GM23338 (cell line): ENCODE data around the gene NAA10. TPM values are rescaled to one million over a fixed set of nuclear protein-coding genes. Genes with fewer than 3 reads are reported as not detected.

Experiments used
- ATAC-seq: fragments of 200-7000 bp; cut with Tn5 transposase; 3 replicates; pipeline ENCODE4 v1.9.1; 2020
- DNase-seq: peaks from one replicate; pipeline ENCODE4 v3.0.0-alpha.2; 2015; ENCODE audit warnings: low spot score
- H2AFZ ChIP-seq: fragments of 200-600 bp; sonication (generic); 2 replicates; pipeline ENCODE4 v1.8.0; 2016; ENCODE audit warnings: antibody characterized with exemption, mild to moderate bottlenecking, moderate library complexity
- H3F3A ChIP-seq: fragments of 200-600 bp; sonication (generic); replicated peaks from 2 replicates; pipeline ENCODE4 v1.8.0; 2017; ENCODE audit warnings: antibody characterized with exemption, mixed run types, low read depth
- H3K27ac ChIP-seq: fragments of 200-600 bp; sonication (generic); 2 replicates; pipeline ENCODE4 v1.6.1; 2016; ENCODE audit warnings: low read depth
- H3K27me3 ChIP-seq: fragments of 200-600 bp; sonication (generic); 2 replicates; pipeline ENCODE4 v1.8.0; 2016; ENCODE audit warnings: mild to moderate bottlenecking, mixed run types, moderate library complexity; ENCODE audit not compliant: insufficient read depth
- H3K36me3 ChIP-seq: fragments of 200-600 bp; sonication (generic); 2 replicates; pipeline ENCODE4 v1.8.0; 2016; ENCODE audit warnings: mild to moderate bottlenecking; ENCODE audit not compliant: insufficient read depth
- H3K4me1 ChIP-seq: fragments of 200-600 bp; sonication (generic); 2 replicates; pipeline ENCODE4 v1.8.0; 2016; ENCODE audit warnings: mild to moderate bottlenecking, moderate library complexity; ENCODE audit not compliant: insufficient read depth
- H3K4me2 ChIP-seq: fragments of 200-600 bp; sonication (generic); 2 replicates; pipeline ENCODE4 v1.7.1; 2017; ENCODE audit warnings: mixed run types
- H3K4me3 ChIP-seq: fragments of 200-600 bp; sonication (generic); 2 replicates; pipeline ENCODE4 v1.6.1; 2016; ENCODE audit warnings: mixed run types
- H3K79me2 ChIP-seq: fragments of 200-600 bp; sonication (generic); replicated peaks from 2 replicates; pipeline ENCODE4 v1.8.0; 2017; ENCODE audit warnings: mild to moderate bottlenecking; ENCODE audit not compliant: insufficient read depth
- H3K9me2 ChIP-seq: fragments of 200-600 bp; sonication (generic); 2 replicates; pipeline ENCODE4 v1.8.0; 2017; ENCODE audit not compliant: insufficient read depth
- H4K20me1 ChIP-seq: fragments of 200-600 bp; sonication (generic); replicated peaks from 2 replicates; pipeline ENCODE4 v1.8.0; 2017; ENCODE audit warnings: mild to moderate bottlenecking; ENCODE audit not compliant: insufficient read depth
- H3K27ac Mint-ChIP-seq: 2 replicates; pipeline ENCODE4 v1.8.0; 2020; ENCODE audit warnings: inconsistent platforms, mild to moderate bottlenecking, moderate library complexity, mixed read lengths
- H3K27me3 Mint-ChIP-seq: 3 replicates; pipeline ENCODE4 v1.8.0; 2022; ENCODE audit warnings: low read depth, mild to moderate bottlenecking, moderate library complexity, mixed read lengths, inconsistent platforms; ENCODE audit not compliant: insufficient read depth, poor library complexity
- H3K36me3 Mint-ChIP-seq: 3 replicates; pipeline ENCODE4 v1.8.0; 2021; ENCODE audit warnings: low read depth, mild to moderate bottlenecking, inconsistent platforms, moderate library complexity, mixed read lengths
- H3K4me1 Mint-ChIP-seq: 3 replicates; pipeline ENCODE4 v1.8.0; 2020; ENCODE audit warnings: mild to moderate bottlenecking, inconsistent platforms, mixed read lengths
- H3K4me3 Mint-ChIP-seq: 3 replicates; pipeline ENCODE4 v1.8.0; 2021; ENCODE audit warnings: moderate library complexity, mild to moderate bottlenecking, inconsistent platforms, mixed read lengths
- H3K9me3 Mint-ChIP-seq: 3 replicates; pipeline ENCODE4 v1.8.0; 2020; ENCODE audit warnings: moderate library complexity, mild to moderate bottlenecking, inconsistent platforms, mixed read lengths
- CREB1 ChIP-seq: fragments of 250-450 bp; sonication (Bioruptor Pico); IDR thresholded peaks from 2 replicates; pipeline ENCODE4 v1.5.0; 2020; ENCODE audit warnings: low read depth, mild to moderate bottlenecking, moderate library complexity
- EZH2 ChIP-seq: fragments of 200-600 bp; sonication (generic); IDR thresholded peaks from one replicate; pipeline ENCODE4 v1.8.0; 2017; ENCODE audit warnings: antibody characterized with exemption, mild to moderate bottlenecking, low read depth; ENCODE audit not compliant: unreplicated experiment
- EZH2phosphoT487 ChIP-seq: fragments of 200-600 bp; sonication (generic); IDR thresholded peaks from one replicate; pipeline ENCODE4 v1.8.1; 2018; ENCODE audit warnings: antibody characterized with exemption; ENCODE audit not compliant: unreplicated experiment
- JUNB ChIP-seq: IDR thresholded peaks from one replicate; pipeline ENCODE4 v1.6.1; 2016; ENCODE audit warnings: antibody characterized with exemption; ENCODE audit not compliant: unreplicated experiment
- NANOG ChIP-seq: IDR thresholded peaks from 2 replicates; pipeline ENCODE4 v1.6.1; 2016; ENCODE audit warnings: antibody characterized with exemption, borderline replicate concordance
- POLR2AphosphoS5 ChIP-seq: IDR thresholded peaks from 2 replicates; pipeline ENCODE4 v1.6.1; 2016; ENCODE audit warnings: antibody characterized with exemption, low read depth
- STAT1 ChIP-seq: IDR thresholded peaks from one replicate; pipeline ENCODE4 v1.6.1; 2016; ENCODE audit warnings: antibody characterized with exemption; ENCODE audit not compliant: unreplicated experiment
- ZNF114 ChIP-seq: fragments of 250-450 bp; sonication (Bioruptor Pico); IDR thresholded peaks from 2 replicates; pipeline ENCODE4 v1.5.0; 2020; ENCODE audit warnings: mild to moderate bottlenecking, moderate library complexity
- ZNF331 ChIP-seq: fragments of 250-450 bp; sonication (Bioruptor Pico); IDR thresholded peaks from 2 replicates; pipeline ENCODE4 v1.5.0; 2020; ENCODE audit warnings: low read depth, mild to moderate bottlenecking, moderate library complexity
- polyA plus RNA-seq: library from polyadenylated mRNA; unstranded; fragments of >200 nt; fragmentation: Nextera tagmentation; extraction: Ambion mirVana; gene quantifications from 2 replicates; pipeline ENCODE4 v1.2.1, GENCODE V29; 2016
- total RNA-seq: library from RNA; depleted of rRNA; stranded (reverse); fragments of >200 nt; shearing (Covaris generic); gene quantifications from 2 replicates; pipeline ENCODE4 v1.2.3, GENCODE V29; 2014
- TF ChIP-seq, protein P1 (sequence below): IDR thresholded peaks from one replicate; pipeline ENCODE4 v1.6.1; 2018; ENCODE audit warnings: antibody characterized with exemption; ENCODE audit not compliant: unreplicated experiment
- TF ChIP-seq, protein P2 (sequence below): fragments of 250-450 bp; sonication (Bioruptor Pico); IDR thresholded peaks from 2 replicates; pipeline ENCODE4 v1.5.0; 2020; ENCODE audit warnings: mild to moderate bottlenecking, moderate library complexity
- TF ChIP-seq, protein P3 (sequence below): IDR thresholded peaks from 2 replicates; pipeline ENCODE4 v1.6.1; 2016; ENCODE audit warnings: antibody characterized with exemption
- TF ChIP-seq, protein P4 (sequence below), 2 experiments: fragments of 200-600 bp in 1 of 2; sonication (generic) in 1 of 2; conservative IDR thresholded peaks; 2 replicates each; pipeline versions ENCODE4 v1.5.1 to v1.6.1; 2016 to 2017; ENCODE audit warnings: antibody characterized with exemption in 2 of 2, low read depth in 2 of 2, mild to moderate bottlenecking in 2 of 2, moderate library complexity in 1 of 2

The NAA10 gene
- total and polyA plus RNA-seq, 2 experiments from 2014 or later, result 136 to 145 TPM

DNA sequence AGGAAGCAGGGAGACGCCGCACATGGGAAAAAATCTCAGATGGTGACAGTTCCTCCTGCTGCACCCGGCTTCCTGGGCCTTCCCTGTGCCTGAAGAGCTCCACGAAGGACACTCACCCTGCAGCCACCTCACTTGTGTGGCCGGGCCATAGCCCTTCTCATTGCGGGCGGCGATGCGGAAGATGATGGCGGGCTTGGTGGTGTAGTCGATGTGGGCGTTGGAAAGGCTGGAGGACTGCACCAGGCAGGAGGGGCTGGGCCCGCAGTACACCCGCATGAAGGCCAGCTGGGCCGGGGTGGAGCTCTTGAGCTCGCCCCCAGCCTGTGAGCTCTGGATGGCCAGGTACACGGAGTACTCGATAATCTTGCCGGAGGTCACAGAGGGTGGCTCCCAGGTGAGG is 15.3 kb upstream of the NAA10 start:
- no peak for ATAC-seq
- TF ChIP-seq, protein P1, sequence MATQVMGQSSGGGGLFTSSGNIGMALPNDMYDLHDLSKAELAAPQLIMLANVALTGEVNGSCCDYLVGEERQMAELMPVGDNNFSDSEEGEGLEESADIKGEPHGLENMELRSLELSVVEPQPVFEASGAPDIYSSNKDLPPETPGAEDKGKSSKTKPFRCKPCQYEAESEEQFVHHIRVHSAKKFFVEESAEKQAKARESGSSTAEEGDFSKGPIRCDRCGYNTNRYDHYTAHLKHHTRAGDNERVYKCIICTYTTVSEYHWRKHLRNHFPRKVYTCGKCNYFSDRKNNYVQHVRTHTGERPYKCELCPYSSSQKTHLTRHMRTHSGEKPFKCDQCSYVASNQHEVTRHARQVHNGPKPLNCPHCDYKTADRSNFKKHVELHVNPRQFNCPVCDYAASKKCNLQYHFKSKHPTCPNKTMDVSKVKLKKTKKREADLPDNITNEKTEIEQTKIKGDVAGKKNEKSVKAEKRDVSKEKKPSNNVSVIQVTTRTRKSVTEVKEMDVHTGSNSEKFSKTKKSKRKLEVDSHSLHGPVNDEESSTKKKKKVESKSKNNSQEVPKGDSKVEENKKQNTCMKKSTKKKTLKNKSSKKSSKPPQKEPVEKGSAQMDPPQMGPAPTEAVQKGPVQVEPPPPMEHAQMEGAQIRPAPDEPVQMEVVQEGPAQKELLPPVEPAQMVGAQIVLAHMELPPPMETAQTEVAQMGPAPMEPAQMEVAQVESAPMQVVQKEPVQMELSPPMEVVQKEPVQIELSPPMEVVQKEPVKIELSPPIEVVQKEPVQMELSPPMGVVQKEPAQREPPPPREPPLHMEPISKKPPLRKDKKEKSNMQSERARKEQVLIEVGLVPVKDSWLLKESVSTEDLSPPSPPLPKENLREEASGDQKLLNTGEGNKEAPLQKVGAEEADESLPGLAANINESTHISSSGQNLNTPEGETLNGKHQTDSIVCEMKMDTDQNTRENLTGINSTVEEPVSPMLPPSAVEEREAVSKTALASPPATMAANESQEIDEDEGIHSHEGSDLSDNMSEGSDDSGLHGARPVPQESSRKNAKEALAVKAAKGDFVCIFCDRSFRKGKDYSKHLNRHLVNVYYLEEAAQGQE, result no peak
- TF ChIP-seq EZH2 (no peak), NANOG (no peak), STAT1 (no peak), POLR2AphosphoS5 (no peak), JUNB (no peak), ZNF114 (CRISPR knock-in tag) (no peak), ZNF331 (no peak), CREB1 (no peak), EZH2phosphoT487 (no peak)
- TF ChIP-seq, protein P2, sequence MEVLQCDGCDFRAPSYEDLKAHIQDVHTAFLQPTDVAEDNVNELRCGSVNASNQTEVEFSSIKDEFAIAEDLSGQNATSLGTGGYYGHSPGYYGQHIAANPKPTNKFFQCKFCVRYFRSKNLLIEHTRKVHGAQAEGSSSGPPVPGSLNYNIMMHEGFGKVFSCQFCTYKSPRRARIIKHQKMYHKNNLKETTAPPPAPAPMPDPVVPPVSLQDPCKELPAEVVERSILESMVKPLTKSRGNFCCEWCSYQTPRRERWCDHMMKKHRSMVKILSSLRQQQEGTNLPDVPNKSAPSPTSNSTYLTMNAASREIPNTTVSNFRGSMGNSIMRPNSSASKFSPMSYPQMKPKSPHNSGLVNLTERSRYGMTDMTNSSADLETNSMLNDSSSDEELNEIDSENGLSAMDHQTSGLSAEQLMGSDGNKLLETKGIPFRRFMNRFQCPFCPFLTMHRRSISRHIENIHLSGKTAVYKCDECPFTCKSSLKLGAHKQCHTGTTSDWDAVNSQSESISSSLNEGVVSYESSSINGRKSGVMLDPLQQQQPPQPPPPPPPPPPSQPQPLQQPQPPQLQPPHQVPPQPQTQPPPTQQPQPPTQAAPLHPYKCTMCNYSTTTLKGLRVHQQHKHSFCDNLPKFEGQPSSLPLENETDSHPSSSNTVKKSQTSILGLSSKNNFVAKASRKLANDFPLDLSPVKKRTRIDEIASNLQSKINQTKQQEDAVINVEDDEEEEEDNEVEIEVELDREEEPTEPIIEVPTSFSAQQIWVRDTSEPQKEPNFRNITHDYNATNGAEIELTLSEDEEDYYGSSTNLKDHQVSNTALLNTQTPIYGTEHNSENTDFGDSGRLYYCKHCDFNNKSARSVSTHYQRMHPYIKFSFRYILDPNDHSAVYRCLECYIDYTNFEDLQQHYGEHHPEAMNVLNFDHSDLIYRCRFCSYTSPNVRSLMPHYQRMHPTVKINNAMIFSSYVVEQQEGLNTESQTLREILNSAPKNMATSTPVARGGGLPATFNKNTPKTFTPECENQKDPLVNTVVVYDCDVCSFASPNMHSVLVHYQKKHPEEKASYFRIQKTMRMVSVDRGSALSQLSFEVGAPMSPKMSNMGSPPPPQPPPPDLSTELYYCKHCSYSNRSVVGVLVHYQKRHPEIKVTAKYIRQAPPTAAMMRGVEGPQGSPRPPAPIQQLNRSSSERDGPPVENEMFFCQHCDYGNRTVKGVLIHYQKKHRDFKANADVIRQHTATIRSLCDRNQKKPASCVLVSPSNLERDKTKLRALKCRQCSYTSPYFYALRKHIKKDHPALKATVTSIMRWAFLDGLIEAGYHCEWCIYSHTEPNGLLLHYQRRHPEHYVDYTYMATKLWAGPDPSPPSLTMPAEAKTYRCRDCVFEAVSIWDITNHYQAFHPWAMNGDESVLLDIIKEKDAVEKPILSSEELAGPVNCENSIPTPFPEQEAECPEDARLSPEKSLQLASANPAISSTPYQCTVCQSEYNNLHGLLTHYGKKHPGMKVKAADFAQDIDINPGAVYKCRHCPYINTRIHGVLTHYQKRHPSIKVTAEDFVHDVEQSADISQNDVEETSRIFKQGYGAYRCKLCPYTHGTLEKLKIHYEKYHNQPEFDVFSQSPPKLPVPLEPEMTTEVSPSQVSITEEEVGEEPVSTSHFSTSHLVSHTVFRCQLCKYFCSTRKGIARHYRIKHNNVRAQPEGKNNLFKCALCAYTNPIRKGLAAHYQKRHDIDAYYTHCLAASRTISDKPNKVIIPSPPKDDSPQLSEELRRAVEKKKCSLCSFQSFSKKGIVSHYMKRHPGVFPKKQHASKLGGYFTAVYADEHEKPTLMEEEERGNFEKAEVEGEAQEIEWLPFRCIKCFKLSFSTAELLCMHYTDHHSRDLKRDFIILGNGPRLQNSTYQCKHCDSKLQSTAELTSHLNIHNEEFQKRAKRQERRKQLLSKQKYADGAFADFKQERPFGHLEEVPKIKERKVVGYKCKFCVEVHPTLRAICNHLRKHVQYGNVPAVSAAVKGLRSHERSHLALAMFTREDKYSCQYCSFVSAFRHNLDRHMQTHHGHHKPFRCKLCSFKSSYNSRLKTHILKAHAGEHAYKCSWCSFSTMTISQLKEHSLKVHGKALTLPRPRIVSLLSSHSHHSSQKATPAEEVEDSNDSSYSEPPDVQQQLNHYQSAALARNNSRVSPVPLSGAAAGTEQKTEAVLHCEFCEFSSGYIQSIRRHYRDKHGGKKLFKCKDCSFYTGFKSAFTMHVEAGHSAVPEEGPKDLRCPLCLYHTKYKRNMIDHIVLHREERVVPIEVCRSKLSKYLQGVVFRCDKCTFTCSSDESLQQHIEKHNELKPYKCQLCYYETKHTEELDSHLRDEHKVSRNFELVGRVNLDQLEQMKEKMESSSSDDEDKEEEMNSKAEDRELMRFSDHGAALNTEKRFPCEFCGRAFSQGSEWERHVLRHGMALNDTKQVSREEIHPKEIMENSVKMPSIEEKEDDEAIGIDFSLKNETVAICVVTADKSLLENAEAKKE, result no peak
- TF ChIP-seq, protein P3, sequence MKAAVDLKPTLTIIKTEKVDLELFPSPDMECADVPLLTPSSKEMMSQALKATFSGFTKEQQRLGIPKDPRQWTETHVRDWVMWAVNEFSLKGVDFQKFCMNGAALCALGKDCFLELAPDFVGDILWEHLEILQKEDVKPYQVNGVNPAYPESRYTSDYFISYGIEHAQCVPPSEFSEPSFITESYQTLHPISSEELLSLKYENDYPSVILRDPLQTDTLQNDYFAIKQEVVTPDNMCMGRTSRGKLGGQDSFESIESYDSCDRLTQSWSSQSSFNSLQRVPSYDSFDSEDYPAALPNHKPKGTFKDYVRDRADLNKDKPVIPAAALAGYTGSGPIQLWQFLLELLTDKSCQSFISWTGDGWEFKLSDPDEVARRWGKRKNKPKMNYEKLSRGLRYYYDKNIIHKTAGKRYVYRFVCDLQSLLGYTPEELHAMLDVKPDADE, result no peak
- TF ChIP-seq, protein P4, sequence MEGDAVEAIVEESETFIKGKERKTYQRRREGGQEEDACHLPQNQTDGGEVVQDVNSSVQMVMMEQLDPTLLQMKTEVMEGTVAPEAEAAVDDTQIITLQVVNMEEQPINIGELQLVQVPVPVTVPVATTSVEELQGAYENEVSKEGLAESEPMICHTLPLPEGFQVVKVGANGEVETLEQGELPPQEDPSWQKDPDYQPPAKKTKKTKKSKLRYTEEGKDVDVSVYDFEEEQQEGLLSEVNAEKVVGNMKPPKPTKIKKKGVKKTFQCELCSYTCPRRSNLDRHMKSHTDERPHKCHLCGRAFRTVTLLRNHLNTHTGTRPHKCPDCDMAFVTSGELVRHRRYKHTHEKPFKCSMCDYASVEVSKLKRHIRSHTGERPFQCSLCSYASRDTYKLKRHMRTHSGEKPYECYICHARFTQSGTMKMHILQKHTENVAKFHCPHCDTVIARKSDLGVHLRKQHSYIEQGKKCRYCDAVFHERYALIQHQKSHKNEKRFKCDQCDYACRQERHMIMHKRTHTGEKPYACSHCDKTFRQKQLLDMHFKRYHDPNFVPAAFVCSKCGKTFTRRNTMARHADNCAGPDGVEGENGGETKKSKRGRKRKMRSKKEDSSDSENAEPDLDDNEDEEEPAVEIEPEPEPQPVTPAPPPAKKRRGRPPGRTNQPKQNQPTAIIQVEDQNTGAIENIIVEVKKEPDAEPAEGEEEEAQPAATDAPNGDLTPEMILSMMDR (conservative IDR thresholded peaks at IDR 0.05; ENCODE audit: low read depth in 2 of 2), result no peak
- Mint-ChIP-seq H3K4me3 (no peak overlapping the region), H3K36me3 (peaks cover 54% of the 10 kb centered on the region), H3K4me1 (peaks cover 17% of the 10 kb centered on the region), H3K27me3 (peaks cover 2% of the 10 kb centered on the region), H3K27ac (0 out of 2 replicates have a peak overlapping the region, but pooled peaks have one; percentile 31), H3K9me3 (no peaks in the 10 kb centered on the region)
- Histone ChIP-seq H3K36me3 (no peaks in the 10 kb centered on the region; the same call in 1 of the 2 replicates), H3K4me2 (no peak overlapping the region), H2AFZ (no peak overlapping the region), H3K4me1 (no peaks in the 10 kb centered on the region; the same call in 1 of the 2 replicates), H3K27ac (no peak overlapping the region), H3K4me3 (no peak overlapping the region), H3K9me2 (no peaks in the 10 kb centered on the region), H4K20me1 (no peaks in the 10 kb centered on the region), H3K79me2 (no peaks in the 10 kb centered on the region), H3F3A (no peaks in the 10 kb centered on the region), H3K27me3 (no peaks in the 10 kb centered on the region)
- DNase-seq, result no peak
